Measurements from ENCODE around the gene CLEC10A.

GRCh38 chr17:7084088-7084487, 4.0 kb upstream of the CLEC10A start:
- TF ChIP-seq CTCF (IDR thresholded peaks at IDR 0.05; ENCODE audit: insufficient read depth, low read depth, low read length) (no peak), EZH2 (IDR thresholded peaks at IDR 0.05; ENCODE audit: insufficient read depth, low read length) (no peak)
